ENCODE measurements around the gene SURF2.
A peak's percentile ranks its signal among the peaks of the same experiment; 100 is the strongest.

The SURF2 gene

DNA sequence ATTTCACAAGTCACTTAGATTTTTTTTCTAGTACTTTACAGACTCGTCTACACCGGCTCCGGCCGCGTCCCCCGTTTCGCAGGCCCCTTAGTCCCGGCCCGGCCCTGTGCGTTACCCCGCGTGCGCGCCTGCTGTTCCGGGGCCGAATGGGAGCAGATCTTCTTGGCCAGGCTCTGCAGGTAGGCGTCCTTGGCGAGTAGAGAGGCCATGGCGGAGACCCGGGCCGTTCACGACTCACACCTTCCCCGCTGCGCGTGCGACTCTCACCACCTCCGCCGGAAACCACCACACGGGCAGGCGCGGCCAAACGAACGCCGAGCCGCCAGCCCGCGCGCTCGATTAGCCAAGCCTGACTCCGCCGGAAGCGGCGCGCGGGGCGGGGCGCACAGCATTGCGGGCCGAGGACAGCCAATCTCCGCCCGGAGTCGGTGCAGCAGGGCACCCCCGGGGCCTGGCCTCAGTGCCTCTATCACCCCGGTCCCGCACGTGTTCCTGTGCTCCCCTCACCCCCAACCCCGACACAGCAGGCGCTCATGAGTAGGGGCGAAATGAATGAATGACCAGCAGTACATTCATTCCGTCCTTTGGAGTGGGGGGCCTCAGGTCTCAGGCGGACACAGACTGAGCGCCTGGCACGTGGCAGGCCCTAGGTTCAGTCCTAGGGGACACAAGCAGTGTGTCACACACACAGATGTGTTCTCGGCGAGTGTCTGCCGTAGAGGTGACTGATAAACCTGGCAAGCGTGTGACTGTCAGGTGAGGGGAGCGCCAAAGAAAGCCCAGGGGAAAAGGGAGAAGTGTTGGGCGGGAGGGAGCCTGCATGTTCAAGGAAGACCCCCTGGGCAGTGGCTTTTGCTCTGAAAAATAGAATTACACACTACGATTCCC lies 20.2 kb upstream of the SURF2 start, which contains the start of gene SURF6:
SURF6 (minus strand) TSS at position 265 of the 888 bp plus-strand sequence; CDS start at position 209, 56 bp downstream.
- Histone ChIP-seq H3K27ac (ENCODE audit: low read length) (peak within 1 kb of the TSS; percentile 55), H3K36me3 (ENCODE audit: control insufficient read depth in 2 of 2, insufficient read depth in 2 of 2, low read length in 2 of 2) (peaks cover 39 to 49% of the 10 kb centered on the region in 2 donors), H3K27me3 (ENCODE audit: control insufficient read depth in 1 of 2, insufficient read depth in 2 of 2, low read length in 2 of 2) (no peaks in the 10 kb centered on the region), H3K9me3 (ENCODE audit: control insufficient read depth in 2 of 2, low read length in 2 of 2) (no peaks in the 10 kb centered on the region), H3K4me3 (ENCODE audit: low read length in 2 of 2) (peak within 1 kb of the TSS; percentile 93), H3K9ac (ENCODE audit: low read length in 2 of 2) (peak within 1 kb of the TSS; percentile 69 to 83), H3K4me1 (ENCODE audit: control insufficient read depth, insufficient read depth, low read length) (peaks cover 23% of the 10 kb centered on the region)

DNA sequence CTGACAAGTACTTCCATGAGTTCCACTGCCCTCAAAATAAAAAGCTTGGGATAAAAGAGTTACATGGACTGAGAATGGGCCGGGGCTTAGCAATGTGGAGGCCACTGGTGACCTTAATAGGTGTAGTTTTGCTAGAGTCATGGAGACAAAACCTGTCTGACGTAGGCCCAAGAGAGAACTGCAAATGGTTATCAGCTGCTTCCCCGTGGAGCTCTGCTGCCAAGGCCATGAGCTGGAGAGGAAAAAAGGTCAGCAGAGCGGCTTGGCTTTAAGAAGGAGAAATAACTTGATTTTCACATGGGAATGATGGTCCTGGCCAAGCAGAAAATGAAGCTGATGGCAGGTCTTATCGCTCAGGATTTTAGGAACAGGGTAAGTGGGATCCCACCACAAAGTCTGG lies 16.7 kb upstream of the SURF2 start:
- Histone ChIP-seq H3K27me3 (ENCODE audit: control insufficient read depth in 1 of 2, insufficient read depth in 2 of 2, low read length in 2 of 2) (no peaks in the 10 kb centered on the region), H3K4me1 (ENCODE audit: control insufficient read depth, insufficient read depth, low read length) (peaks cover 16% of the 10 kb centered on the region), H3K36me3 (ENCODE audit: control insufficient read depth in 2 of 2, insufficient read depth in 2 of 2, low read length in 2 of 2) (peaks cover 38 to 45% of the 10 kb centered on the region in 2 donors), H3K27ac (ENCODE audit: low read length) (peak overlapping the region; percentile 18), H3K4me3 (ENCODE audit: low read length in 2 of 2) (no peak overlapping the region), H3K9ac (ENCODE audit: low read length in 2 of 2) (no peak overlapping the region), H3K9me3 (ENCODE audit: control insufficient read depth in 2 of 2, low read length in 2 of 2) (no peaks in the 10 kb centered on the region)

GRCh38 chr9:133340256-133340655 lies 16.1 kb upstream of the SURF2 start:
- no peak overlapping the region for H3K27ac ChIP-seq (ENCODE audit: low read length)
- H3K9me3 ChIP-seq (ENCODE audit: control insufficient read depth in 2 of 2, low read length in 2 of 2) = no peaks in the 10 kb centered on the region

DNA sequence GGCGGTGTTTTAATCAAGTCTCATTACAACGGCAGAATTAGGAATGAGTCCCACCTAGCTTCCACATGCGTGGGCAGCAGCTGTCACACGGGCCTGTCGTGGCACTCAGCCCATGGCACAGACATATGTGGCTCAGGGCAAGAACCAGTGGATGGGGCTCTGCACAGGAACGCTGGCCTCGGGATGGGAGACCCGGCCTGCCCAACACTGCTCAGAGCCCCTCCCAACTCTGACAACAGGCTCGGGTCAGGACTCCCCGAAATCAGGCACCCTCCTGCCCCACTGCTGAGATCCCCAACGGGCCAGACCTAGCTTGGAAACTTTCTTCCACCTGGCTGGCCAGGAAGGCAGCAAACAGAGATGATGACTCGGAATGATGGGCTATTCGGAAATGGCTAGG lies 15.4 kb upstream of the SURF2 start:
- Histone ChIP-seq H3K27me3 (ENCODE audit: control insufficient read depth in 1 of 2, insufficient read depth in 2 of 2, low read length in 2 of 2) (no peaks in the 10 kb centered on the region), H3K4me3 (ENCODE audit: low read length in 2 of 2) (no peak overlapping the region), H3K27ac (ENCODE audit: low read length) (no peak overlapping the region), H3K9me3 (ENCODE audit: control insufficient read depth in 2 of 2, low read length in 2 of 2) (no peaks in the 10 kb centered on the region), H3K9ac (ENCODE audit: low read length in 2 of 2) (no peak overlapping the region), H3K4me1 (ENCODE audit: control insufficient read depth, insufficient read depth, low read length) (peaks cover 6% of the 10 kb centered on the region), H3K36me3 (ENCODE audit: control insufficient read depth in 2 of 2, insufficient read depth in 2 of 2, low read length in 2 of 2) (peaks cover 45 to 55% of the 10 kb centered on the region in 2 donors)

More at GRCh38 chr9:133340256-133340655, 16.1 kb upstream of the SURF2 start:
- Histone ChIP-seq H3K4me3 (ENCODE audit: low read length in 2 of 2) (no peak overlapping the region), H3K9ac (ENCODE audit: low read length in 2 of 2) (no peak overlapping the region), H3K4me1 (ENCODE audit: control insufficient read depth, insufficient read depth, low read length) (peaks cover 11% of the 10 kb centered on the region), H3K27me3 (ENCODE audit: control insufficient read depth in 1 of 2, insufficient read depth in 2 of 2, low read length in 2 of 2) (no peaks in the 10 kb centered on the region), H3K36me3 (ENCODE audit: control insufficient read depth in 2 of 2, insufficient read depth in 2 of 2, low read length in 2 of 2) (peaks cover 43 to 50% of the 10 kb centered on the region in 2 donors)

DNA sequence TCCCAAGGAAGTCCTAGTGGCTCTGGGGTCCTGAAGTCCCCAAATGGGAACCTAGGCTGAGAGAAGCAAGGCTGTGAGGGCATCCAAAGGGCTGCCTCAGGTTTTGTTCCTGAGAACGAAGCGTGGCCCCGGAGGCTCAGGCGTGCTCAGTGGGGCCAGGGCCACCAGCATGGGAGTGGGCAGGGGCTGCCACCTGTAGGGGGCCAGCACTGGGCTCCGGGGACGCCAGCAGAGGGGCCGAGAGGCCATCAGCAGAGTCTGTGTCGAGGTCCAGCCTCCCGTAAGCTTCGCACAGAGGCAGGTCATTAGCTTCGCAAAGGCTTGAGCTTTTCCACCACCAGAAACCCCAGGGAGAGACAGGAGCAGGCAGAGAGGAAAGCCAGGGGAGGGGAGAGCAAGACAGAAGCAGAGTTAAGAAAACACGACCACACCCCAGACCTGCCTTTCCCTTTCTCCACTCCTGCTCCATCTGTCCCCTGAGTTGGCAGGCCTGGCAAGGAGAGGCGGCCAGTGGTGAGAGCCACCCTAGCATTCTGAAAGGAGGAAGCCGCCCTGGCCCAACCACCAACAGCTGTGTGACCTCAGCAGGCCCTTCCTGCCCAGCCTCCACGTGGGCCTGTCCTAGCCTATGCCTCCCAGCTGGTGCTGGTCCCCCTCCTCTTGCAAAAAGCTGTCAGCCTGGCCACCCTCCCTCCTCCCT lies 14.8 kb upstream of the SURF2 start:
- no peaks in the 10 kb centered on the region for H3K27me3 ChIP-seq (ENCODE audit: control insufficient read depth in 1 of 2, insufficient read depth in 2 of 2, low read length in 2 of 2)
- H3K9me3 ChIP-seq (ENCODE audit: control insufficient read depth in 2 of 2, low read length in 2 of 2) = no peaks in the 10 kb centered on the region
- no peak overlapping the region for H3K27ac ChIP-seq (ENCODE audit: low read length)
- H3K4me3 ChIP-seq (ENCODE audit: low read length in 2 of 2) = no peak overlapping the region
- H3K4me1 ChIP-seq (ENCODE audit: control insufficient read depth, insufficient read depth, low read length) = peaks cover 8% of the 10 kb centered on the region
- H3K36me3 ChIP-seq (ENCODE audit: control insufficient read depth in 2 of 2, insufficient read depth in 2 of 2, low read length in 2 of 2) = peaks cover 45 to 56% of the 10 kb centered on the region in 2 donors
- H3K9ac ChIP-seq (ENCODE audit: low read length in 2 of 2) = no peak overlapping the region

- H3K4me3 ChIP-seq (ENCODE audit: low read length in 2 of 2) = no peak overlapping the region
- peaks cover 11% of the 10 kb centered on the region for H3K4me1 ChIP-seq (ENCODE audit: control insufficient read depth, insufficient read depth, low read length)
- H3K36me3 ChIP-seq (ENCODE audit: control insufficient read depth in 2 of 2, insufficient read depth in 2 of 2, low read length in 2 of 2) = peaks cover 45 to 56% of the 10 kb centered on the region in 2 donors
- no peak overlapping the region for H3K27ac ChIP-seq (ENCODE audit: low read length)
- H3K27me3 ChIP-seq (ENCODE audit: control insufficient read depth in 1 of 2, insufficient read depth in 2 of 2, low read length in 2 of 2) = no peaks in the 10 kb centered on the region
- H3K9me3 ChIP-seq (ENCODE audit: control insufficient read depth in 2 of 2, low read length in 2 of 2) = no peaks in the 10 kb centered on the region
- H3K9ac ChIP-seq (ENCODE audit: low read length in 2 of 2) = no peak overlapping the region
Measured at GRCh38 chr9:133342069-133342406, 14.3 kb upstream of the SURF2 start.

GRCh38 chr9:133342570-133342969 lies 13.8 kb upstream of the SURF2 start:
- H3K4me1 ChIP-seq (ENCODE audit: control insufficient read depth, insufficient read depth, low read length) = peaks cover 13% of the 10 kb centered on the region
- no peak overlapping the region for H3K9ac ChIP-seq (ENCODE audit: low read length in 2 of 2)
- no peak overlapping the region for H3K27ac ChIP-seq (ENCODE audit: low read length)
- H3K4me3 ChIP-seq (ENCODE audit: low read length in 2 of 2) = no peak overlapping the region
- no peaks in the 10 kb centered on the region for H3K27me3 ChIP-seq (ENCODE audit: control insufficient read depth in 1 of 2, insufficient read depth in 2 of 2, low read length in 2 of 2)
- peaks cover 45 to 56% of the 10 kb centered on the region in 2 donors for H3K36me3 ChIP-seq (ENCODE audit: control insufficient read depth in 2 of 2, insufficient read depth in 2 of 2, low read length in 2 of 2)
- H3K9me3 ChIP-seq (ENCODE audit: control insufficient read depth in 2 of 2, low read length in 2 of 2) = no peaks in the 10 kb centered on the region

DNA sequence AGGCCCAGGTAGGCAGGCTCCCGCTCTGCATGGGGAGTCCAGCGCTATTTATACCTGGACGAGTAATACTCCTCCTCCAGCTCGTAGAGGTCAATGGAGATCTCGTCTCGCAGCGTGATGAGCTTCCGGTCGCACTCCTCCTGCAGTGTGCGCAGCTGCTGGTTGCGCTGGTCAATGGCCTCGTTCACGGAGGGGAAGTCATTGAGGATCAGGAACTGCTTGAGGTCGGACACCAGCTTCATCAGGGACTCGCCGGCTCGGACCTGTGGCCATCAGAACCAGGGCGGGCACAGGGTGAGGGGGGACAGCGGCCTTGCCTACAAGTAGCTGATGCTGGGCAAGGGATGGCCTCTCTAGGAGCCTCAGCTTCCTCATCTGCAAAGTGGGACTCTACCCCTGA lies 12.3 kb upstream of the SURF2 start:
- Histone ChIP-seq H3K36me3 (ENCODE audit: control insufficient read depth in 2 of 2, insufficient read depth in 2 of 2, low read length in 2 of 2) (peaks cover 45 to 52% of the 10 kb centered on the region in 2 donors), H3K4me1 (ENCODE audit: control insufficient read depth, insufficient read depth, low read length) (peaks cover 21% of the 10 kb centered on the region)

GRCh38 chr9:133344979-133345378 lies 11.4 kb upstream of the SURF2 start:
- peaks cover 51 to 52% of the 10 kb centered on the region in 2 donors for H3K36me3 ChIP-seq (ENCODE audit: control insufficient read depth in 2 of 2, insufficient read depth in 2 of 2, low read length in 2 of 2)

More for the DNA sequence above, 12.3 kb upstream of the SURF2 start:
- Histone ChIP-seq H3K27ac (ENCODE audit: low read length) (no peak overlapping the region), H3K27me3 (ENCODE audit: control insufficient read depth in 1 of 2, insufficient read depth in 2 of 2, low read length in 2 of 2) (no peaks in the 10 kb centered on the region), H3K9ac (ENCODE audit: low read length in 2 of 2) (no peak overlapping the region), H3K4me3 (ENCODE audit: low read length in 2 of 2) (no peak overlapping the region), H3K9me3 (ENCODE audit: control insufficient read depth in 2 of 2, low read length in 2 of 2) (no peaks in the 10 kb centered on the region)

DNA sequence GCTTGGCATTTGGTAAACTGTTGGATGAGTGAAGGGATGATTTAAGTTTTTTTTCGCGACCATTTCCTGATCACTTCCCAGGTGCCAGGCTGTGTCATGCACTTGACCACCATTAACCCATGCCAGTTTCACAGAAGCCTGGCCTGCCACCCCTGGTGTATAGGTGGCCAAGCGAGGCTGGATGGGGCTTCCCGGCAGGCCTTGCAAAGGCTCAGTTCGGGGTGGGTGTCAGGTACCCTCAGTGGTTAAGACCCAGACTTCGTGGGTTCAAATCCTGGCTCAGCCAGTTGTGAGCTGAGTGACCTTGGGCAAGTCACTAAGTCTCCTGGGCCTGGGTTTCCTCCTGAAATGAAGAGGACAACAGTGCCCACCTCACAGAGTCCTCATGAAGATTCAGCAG lies 10.8 kb upstream of the SURF2 start:
- peaks cover 27% of the 10 kb centered on the region for H3K4me1 ChIP-seq (ENCODE audit: control insufficient read depth, insufficient read depth, low read length)
- peaks cover 51 to 53% of the 10 kb centered on the region in 2 donors for H3K36me3 ChIP-seq (ENCODE audit: control insufficient read depth in 2 of 2, insufficient read depth in 2 of 2, low read length in 2 of 2)
- no peaks in the 10 kb centered on the region for H3K27me3 ChIP-seq (ENCODE audit: control insufficient read depth in 1 of 2, insufficient read depth in 2 of 2, low read length in 2 of 2)
- H3K27ac ChIP-seq (ENCODE audit: low read length) = no peak overlapping the region
- H3K9ac ChIP-seq (ENCODE audit: low read length in 2 of 2) = peak overlapping the region in 1 of 2 donors; percentile 13
- H3K4me3 ChIP-seq (ENCODE audit: low read length in 2 of 2) = no peak overlapping the region
- H3K9me3 ChIP-seq (ENCODE audit: control insufficient read depth in 2 of 2, low read length in 2 of 2) = no peaks in the 10 kb centered on the region

More at GRCh38 chr9:133344979-133345378, 11.4 kb upstream of the SURF2 start:
- no peaks in the 10 kb centered on the region for H3K27me3 ChIP-seq (ENCODE audit: control insufficient read depth in 1 of 2, insufficient read depth in 2 of 2, low read length in 2 of 2)
- H3K4me1 ChIP-seq (ENCODE audit: control insufficient read depth, insufficient read depth, low read length) = peaks cover 27% of the 10 kb centered on the region
- no peak overlapping the region for H3K4me3 ChIP-seq (ENCODE audit: low read length in 2 of 2)
- H3K9ac ChIP-seq (ENCODE audit: low read length in 2 of 2) = no peak overlapping the region
- no peak overlapping the region for H3K27ac ChIP-seq (ENCODE audit: low read length)
- no peaks in the 10 kb centered on the region for H3K9me3 ChIP-seq (ENCODE audit: control insufficient read depth in 2 of 2, low read length in 2 of 2)
